LNCAP (cell line): ENCODE data around the gene LRR1.

Experiments used
- CTCF ChIP-seq: fragments of 450-650 bp; IDR thresholded peaks from 2 replicates; pipeline ENCODE4 v1.5.1; 2017; ENCODE audit warnings: mild to moderate bottlenecking

Gene LRR1

GRCh38 chr14:49598485-49599300 lies at the start of gene LRR1:
LRR1 (plus strand) TSS chr14:49598940; CDS start chr14:49599021, 81 bp downstream.
- no peak for TF ChIP-seq CTCF

- no peak for TF ChIP-seq CTCF
Measured at GRCh38 chr14:49549446-49549845, 49.3 kb upstream of the LRR1 start.

- no peak for TF ChIP-seq CTCF
Measured at GRCh38 chr14:49549881-49550280, 48.9 kb upstream of the LRR1 start.

GRCh38 chr14:49550286-49551184 lies 48.2 kb upstream of the LRR1 start:
- peak; percentile 53 for TF ChIP-seq CTCF

GRCh38 chr14:49551569-49551968 lies 47.2 kb upstream of the LRR1 start:
- no peak for TF ChIP-seq CTCF

- no peak for TF ChIP-seq CTCF
Measured at GRCh38 chr14:49553106-49553505, 45.6 kb upstream of the LRR1 start.

- TF ChIP-seq CTCF, result no peak
Measured at GRCh38 chr14:49553892-49554291, 44.8 kb upstream of the LRR1 start.
